HG03520 (cell line): ENCODE data around the gene AP2A2.

Experiments used
- ATAC-seq: cut with Tn5 transposase; IDR thresholded peaks from one replicate; pipeline ENCODE4 v1.9.1; 2021; ENCODE audit warnings: mild to moderate bottlenecking, moderate library complexity; ENCODE audit not compliant: unreplicated experiment

Gene AP2A2

GRCh38 chr11:1026641-1027482, 101.2 kb downstream of the AP2A2 start:
- no peak for ATAC-seq

GRCh38 chr11:1027483-1028290, 102.0 kb downstream of the AP2A2 start:
- no peak for ATAC-seq

- no peak for ATAC-seq
Measured at GRCh38 chr11:1028291-1028540, 102.5 kb downstream of the AP2A2 start.

- no peak for ATAC-seq
Measured at GRCh38 chr11:1028616-1029015, 102.9 kb downstream of the AP2A2 start.

- ATAC-seq, result no peak
Measured at GRCh38 chr11:1029051-1029450, 103.4 kb downstream of the AP2A2 start.

- ATAC-seq, result no peak
Measured at GRCh38 chr11:1029654-1030053, 104.0 kb downstream of the AP2A2 start.

GRCh38 chr11:1030086-1030485, 104.4 kb downstream of the AP2A2 start:
- no peak for ATAC-seq

- ATAC-seq, result no peak
Measured at GRCh38 chr11:1030556-1030955, 104.9 kb downstream of the AP2A2 start.

- no peak for ATAC-seq
Measured at GRCh38 chr11:1031121-1031899, 105.6 kb downstream of the AP2A2 start.

GRCh38 chr11:1032310-1032891, 106.7 kb downstream of the AP2A2 start:
- ATAC-seq, result no peak

- no peak for ATAC-seq
Measured at GRCh38 chr11:1033016-1033798, 107.5 kb downstream of the AP2A2 start.

GRCh38 chr11:1034001-1034400, 108.3 kb downstream of the AP2A2 start:
- ATAC-seq, result no peak

- no peak for ATAC-seq
Measured at GRCh38 chr11:1034456-1035295, 109.0 kb downstream of the AP2A2 start.

- ATAC-seq, result no peak
Measured at GRCh38 chr11:1035577-1036283, 110.1 kb downstream of the AP2A2 start.

GRCh38 chr11:1036303-1036923, 110.7 kb downstream of the AP2A2 start, which contains the start of gene MUC6:
TSS of gene MUC6 (minus strand) at chr11:1036718. CDS start at chr11:1036655, 63 bp downstream.
- ATAC-seq, result no peak

- no peak for ATAC-seq
Measured at GRCh38 chr11:1036931-1037330, 111.3 kb downstream of the AP2A2 start.

GRCh38 chr11:1037506-1038055, 111.9 kb downstream of the AP2A2 start:
- no peak for ATAC-seq

GRCh38 chr11:1038361-1038760, 112.7 kb downstream of the AP2A2 start:
- no peak for ATAC-seq
